ENCODE results near the gene HIVEP2. TPM values are rescaled to one million over a fixed set of nuclear protein-coding genes. Genes with fewer than 3 reads are reported as not detected.

Gene HIVEP2
- total and polyA plus RNA-seq, 2 of the 4 experiments (the other 2 are of a cell fraction), result 4.3 to 11.3 TPM

- intact Hi-C loops (cut with micrococcal nuclease) (loop anchor here (5.0 kb wide), 1 partner anchor 110 kb away; no protein-coding TSS in a partner anchor), dilution Hi-C loops (cut with HindIII; ENCODE audit: low sequenced_read_pairs, unreplicated experiment) (no loop called here), in situ Hi-C loops (cut with MboI; ENCODE audit: low sequenced_read_pairs) (no loop called here)
- no TSS peak for BruUV-seq (replicated peaks)
- H3K27me3 ChIP-seq (ENCODE audit: control insufficient read depth, insufficient read depth, low read length), result no peaks in the 10 kb centered on the region
- DNase-seq (no peak), ATAC-seq (ENCODE audit: low read depth) (no peak)
- H3K18ac ChIP-seq (ENCODE audit: low read depth, low read length), result no peak overlapping the region
- no peak overlapping the region for H3K27ac ChIP-seq (ENCODE audit: insufficient read depth, low read length)
- no peak overlapping the region for H4K8ac ChIP-seq (ENCODE audit: low read depth in 2 of 2, low read length in 2 of 2)
- no peak overlapping the region for H2AFZ ChIP-seq (replicated peaks; ENCODE audit: low read length, poor library complexity)
- H2AK9ac ChIP-seq (replicated peaks; ENCODE audit: low read depth, low read length, poor library complexity), result no peak overlapping the region
- H2BK15ac ChIP-seq (ENCODE audit: low read depth, low read length), result no peak overlapping the region
- H3K9ac ChIP-seq (ENCODE audit: low read depth, low read length), result no peak overlapping the region
- H3K4me3 ChIP-seq (ENCODE audit: insufficient read depth, low read depth, low read length), result no peak overlapping the region
- ChIA-PET POLR2A (ENCODE audit: unreplicated experiment) (no interaction called here), CTCF (no interaction called here)
- H2BK5ac ChIP-seq (ENCODE audit: low read depth, low read length, poor library complexity, severe bottlenecking), result no peak overlapping the region
- H3K4me1 ChIP-seq (ENCODE audit: control insufficient read depth, insufficient read depth, low read length), result peaks cover 8% of the 10 kb centered on the region
- WGBS, 2 experiments (ENCODE audit: extremely low coverage in 2 of 2, insufficient read length in 1 of 2), result no CpG with 5 or more reads among the region's 1 CpG
- H3K23ac ChIP-seq (ENCODE audit: low read depth, low read length), result no peak overlapping the region
- H4K91ac ChIP-seq (ENCODE audit: insufficient read depth, low read depth, low read length), result no peak overlapping the region
- H3K14ac ChIP-seq (replicated peaks; ENCODE audit: low read depth, low read length), result no peak overlapping the region
- no peak overlapping the region for H3K4me2 ChIP-seq (ENCODE audit: low read depth, low read length)
- no peak overlapping the region for H3K4ac ChIP-seq (ENCODE audit: low read depth, low read length)
- H3K56ac ChIP-seq (ENCODE audit: extremely low read depth, insufficient read depth, low read length), result no peak overlapping the region
- no peak overlapping the region for H4K5ac ChIP-seq (ENCODE audit: low read depth, low read length)
- H2BK120ac ChIP-seq (ENCODE audit: low read depth, low read length), result no peak overlapping the region
- H3K36me3 ChIP-seq (ENCODE audit: control insufficient read depth, insufficient read depth, low read length), result no peaks in the 10 kb centered on the region
- TF ChIP-seq CEBPB (IDR thresholded peaks at IDR 0.05; ENCODE audit: low read depth, low read length) (no peak), NFE2L2 (IDR thresholded peaks at IDR 0.05; ENCODE audit: low read depth, low read length) (no peak), MAFK (IDR thresholded peaks at IDR 0.05; ENCODE audit: low read depth, low read length) (no peak), BHLHE40 (IDR thresholded peaks at IDR 0.05; ENCODE audit: low read depth, low read length) (no peak), MXI1 (IDR thresholded peaks at IDR 0.05; ENCODE audit: borderline replicate concordance, low read depth, low read length) (no peak), RCOR1 (IDR thresholded peaks at IDR 0.05; ENCODE audit: insufficient replicate concordance, low read length) (no peak), MAZ (IDR thresholded peaks at IDR 0.05; ENCODE audit: borderline replicate concordance, low read depth, low read length) (no peak), USF2 (IDR thresholded peaks at IDR 0.05; ENCODE audit: low read depth, low read length) (no peak), RAD21 (IDR thresholded peaks at IDR 0.05; ENCODE audit: low read length) (no peak), FOS (IDR thresholded peaks at IDR 0.05; ENCODE audit: low read depth, low read length) (no peak), SMC3 (IDR thresholded peaks at IDR 0.05; ENCODE audit: low read depth, low read length) (no peak), POLR2A (IDR thresholded peaks at IDR 0.05; ENCODE audit: low read depth, low read length) (no peak), CHD1 (IDR thresholded peaks at IDR 0.05; ENCODE audit: low read depth, low read length) (no peak), RFX5 (IDR thresholded peaks at IDR 0.05; ENCODE audit: low read depth, low read length) (no peak)
- TF ChIP-seq, protein P1, sequence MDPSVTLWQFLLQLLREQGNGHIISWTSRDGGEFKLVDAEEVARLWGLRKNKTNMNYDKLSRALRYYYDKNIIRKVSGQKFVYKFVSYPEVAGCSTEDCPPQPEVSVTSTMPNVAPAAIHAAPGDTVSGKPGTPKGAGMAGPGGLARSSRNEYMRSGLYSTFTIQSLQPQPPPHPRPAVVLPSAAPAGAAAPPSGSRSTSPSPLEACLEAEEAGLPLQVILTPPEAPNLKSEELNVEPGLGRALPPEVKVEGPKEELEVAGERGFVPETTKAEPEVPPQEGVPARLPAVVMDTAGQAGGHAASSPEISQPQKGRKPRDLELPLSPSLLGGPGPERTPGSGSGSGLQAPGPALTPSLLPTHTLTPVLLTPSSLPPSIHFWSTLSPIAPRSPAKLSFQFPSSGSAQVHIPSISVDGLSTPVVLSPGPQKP (IDR thresholded peaks at IDR 0.05; ENCODE audit: borderline replicate concordance, low read depth, low read length), result no peak
- TF ChIP-seq, protein P2, sequence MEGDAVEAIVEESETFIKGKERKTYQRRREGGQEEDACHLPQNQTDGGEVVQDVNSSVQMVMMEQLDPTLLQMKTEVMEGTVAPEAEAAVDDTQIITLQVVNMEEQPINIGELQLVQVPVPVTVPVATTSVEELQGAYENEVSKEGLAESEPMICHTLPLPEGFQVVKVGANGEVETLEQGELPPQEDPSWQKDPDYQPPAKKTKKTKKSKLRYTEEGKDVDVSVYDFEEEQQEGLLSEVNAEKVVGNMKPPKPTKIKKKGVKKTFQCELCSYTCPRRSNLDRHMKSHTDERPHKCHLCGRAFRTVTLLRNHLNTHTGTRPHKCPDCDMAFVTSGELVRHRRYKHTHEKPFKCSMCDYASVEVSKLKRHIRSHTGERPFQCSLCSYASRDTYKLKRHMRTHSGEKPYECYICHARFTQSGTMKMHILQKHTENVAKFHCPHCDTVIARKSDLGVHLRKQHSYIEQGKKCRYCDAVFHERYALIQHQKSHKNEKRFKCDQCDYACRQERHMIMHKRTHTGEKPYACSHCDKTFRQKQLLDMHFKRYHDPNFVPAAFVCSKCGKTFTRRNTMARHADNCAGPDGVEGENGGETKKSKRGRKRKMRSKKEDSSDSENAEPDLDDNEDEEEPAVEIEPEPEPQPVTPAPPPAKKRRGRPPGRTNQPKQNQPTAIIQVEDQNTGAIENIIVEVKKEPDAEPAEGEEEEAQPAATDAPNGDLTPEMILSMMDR (conservative IDR thresholded peaks at IDR 0.05; ENCODE audit: low read depth, low read length), result no peak
- H2BK20ac ChIP-seq (ENCODE audit: low read depth, low read length), result no peak overlapping the region
- H3K9me3 ChIP-seq (ENCODE audit: control insufficient read depth, insufficient read depth, low read length), result no peaks in the 10 kb centered on the region
- peaks cover 6 to 43% of the 10 kb centered on the region in 2 experiments; a peak in 3 of 4 replicates for H3K79me1 ChIP-seq (ENCODE audit: low read depth in 1 of 2, low read length in 2 of 2)
- H4K20me1 ChIP-seq (ENCODE audit: insufficient read depth, low read length), result peaks cover 11% of the 10 kb centered on the region
- H2AK5ac ChIP-seq (ENCODE audit: low read depth, low read length), result no peak overlapping the region
- peaks cover 9% of the 10 kb centered on the region for H3K9me1 ChIP-seq (ENCODE audit: insufficient read depth, low read length)
These were observed 2.7 kb downstream of the HIVEP2 start for GRCh38 chr6:142942238-142942637.
